GM21447 (cell line): ENCODE data around the gene C5orf58.
"Not testable (repeated sequence)": the region's sequence is repeated elsewhere in the genome, so short reads cannot be mapped to it uniquely, and the experiment has no call there.

Experiments
- ATAC-seq: cut with Tn5 transposase; IDR thresholded peaks from one replicate; pipeline ENCODE4 v1.9.1; 2021; ENCODE audit not compliant: unreplicated experiment

The C5orf58 gene

GRCh38 chr5:170223360-170223759 is 9.4 kb upstream of the C5orf58 start:
- no peak for ATAC-seq

- no peak for ATAC-seq
These were observed 8.9 kb upstream of the C5orf58 start for GRCh38 chr5:170223906-170224305.

- no peak for ATAC-seq
These were observed 7.3 kb upstream of the C5orf58 start for GRCh38 chr5:170225326-170226128.

- no peak for ATAC-seq
These were observed 6.6 kb upstream of the C5orf58 start for GRCh38 chr5:170226129-170226615.

- ATAC-seq = no peak
These were observed 6.1 kb upstream of the C5orf58 start for GRCh38 chr5:170226661-170227060.

- ATAC-seq = no peak
These were observed 3.9 kb upstream of the C5orf58 start for GRCh38 chr5:170228762-170229435.

GRCh38 chr5:170233358-170233892 is 640 bp downstream of the C5orf58 start:
- no peak for ATAC-seq

GRCh38 chr5:170235876-170236864 is 3.4 kb downstream of the C5orf58 start:
- ATAC-seq = no peak

- no peak for ATAC-seq
These were observed 5.8 kb downstream of the C5orf58 start for GRCh38 chr5:170238456-170239196.

GRCh38 chr5:170245436-170245835 is 12.7 kb downstream of the C5orf58 start:
- not testable (repeated sequence) for ATAC-seq

- ATAC-seq = no peak
These were observed 13.5 kb downstream of the C5orf58 start for GRCh38 chr5:170246126-170246870.

- no peak for ATAC-seq
These were observed 14.6 kb downstream of the C5orf58 start for GRCh38 chr5:170247363-170247762.

- ATAC-seq = no peak
These were observed 15.6 kb downstream of the C5orf58 start for GRCh38 chr5:170248172-170248930.

GRCh38 chr5:170248931-170249227 is 16.1 kb downstream of the C5orf58 start:
- ATAC-seq = not testable (repeated sequence)

GRCh38 chr5:170249355-170249754 is 16.6 kb downstream of the C5orf58 start:
- no peak for ATAC-seq

- no peak for ATAC-seq
These were observed 18.1 kb downstream of the C5orf58 start for GRCh38 chr5:170250810-170251317.

- ATAC-seq = no peak
These were observed 18.7 kb downstream of the C5orf58 start for GRCh38 chr5:170251462-170251861.

GRCh38 chr5:170252109-170252508 is 19.3 kb downstream of the C5orf58 start:
- ATAC-seq = no peak
